GM12865 (cell line): ENCODE results near the gene DIPK1B.
"Not testable (repeated sequence)": the region's sequence is repeated elsewhere in the genome, so short reads cannot be mapped to it uniquely, and the experiment has no call there.

Source experiments
- DNase-seq: peaks from one replicate; pipeline ENCODE4 v3.0.0; 2010; ENCODE audit warnings: low read depth
- H3K4me3 ChIP-seq: 2 replicates; pipeline ENCODE4 v1.5.1; 2011; ENCODE audit warnings: mild to moderate bottlenecking, low read depth, low read length, control low read depth
- CTCF ChIP-seq: IDR thresholded peaks from 2 replicates; pipeline ENCODE4 v1.5.1; 2011; ENCODE audit warnings: low read length, control low read depth, low read depth, inconsistent platforms; ENCODE audit not compliant: insufficient read depth; ENCODE audit errors: missing control alignments

DIPK1B gene

GRCh38 chr9:136760834-136761544, 48.6 kb downstream of the DIPK1B start:
- not testable (repeated sequence) for H3K4me3 ChIP-seq
- peak; percentile 58 for DNase-seq
- peak; percentile 59 for TF ChIP-seq CTCF

- no peak for TF ChIP-seq CTCF
- DNase-seq, result no peak
- no peak overlapping the region for H3K4me3 ChIP-seq
These were observed 49.2 kb downstream of the DIPK1B start for GRCh38 chr9:136761545-136761981.

- TF ChIP-seq CTCF, result no peak
- no peak for DNase-seq
- no peak overlapping the region for H3K4me3 ChIP-seq
These were observed 49.9 kb downstream of the DIPK1B start for GRCh38 chr9:136762221-136762691.

GRCh38 chr9:136762915-136763648, 50.7 kb downstream of the DIPK1B start:
- H3K4me3 ChIP-seq, result no peak overlapping the region
- DNase-seq, result peak; percentile 68
- TF ChIP-seq CTCF, result no peak

- no peak for DNase-seq
- no peak for TF ChIP-seq CTCF
- no peak overlapping the region for H3K4me3 ChIP-seq
These were observed 51.3 kb downstream of the DIPK1B start for GRCh38 chr9:136763649-136764035.

- DNase-seq, result no peak
- H3K4me3 ChIP-seq, result no peak within 1 kb of the TSS
- no peak for TF ChIP-seq CTCF
These were observed 52.0 kb downstream of the DIPK1B start, which contains the start of gene LCN15 for GRCh38 chr9:136764301-136764891. TSS of gene LCN15 (minus strand) at chr9:136764518. CDS start at chr9:136764488, 30 bp downstream.
